HCT116 (cell line): Measurements from ENCODE around the gene PAIP1. TPM values are rescaled to one million over a fixed set of nuclear protein-coding genes. Genes with fewer than 3 reads are reported as not detected.

Experiments
- ATAC-seq: fragments of 200-7000 bp; cut with Tn5 transposase; 2 replicates; pipeline ENCODE4 v1.9.1; 2020; ENCODE audit warnings: mild to moderate bottlenecking, moderate library complexity
- BruUV-seq: library from RNA; stranded (reverse); fragments of 400-500 nt; replicated peaks from 2 replicates; lab custom pipeline; 2021; lab: Mats Ljungman, UMichigan
- CTCF ChIA-PET: fragments of 300-600 bp; sonication (Branson Sonifier 250); formaldehyde crosslinking; loops from one replicate; lab custom pipeline; 2021; ENCODE audit warnings: antibody characterized with exemption; lab: Charles Lee
- POLR2A ChIA-PET: fragments of 300-600, 350-600 bp; sonication (Branson Sonifier 250); formaldehyde crosslinking; loops from one replicate; lab custom pipeline; 2021; ENCODE audit warnings: antibody characterized with exemption; lab: Charles Lee
- RAD21 ChIA-PET, 2 experiments: fragments of 300-600 bp; sonication (Branson Sonifier 250); formaldehyde crosslinking; loops; one replicate each; lab custom pipeline; 2023; ENCODE audit warnings: low total read pairs in 2 of 2; ENCODE audit not compliant: uncharacterized antibody in 2 of 2, unreplicated experiment in 2 of 2, low non-redundant PET in 1 of 2; lab: Charles Lee
- DNase-seq: peaks from one replicate; pipeline ENCODE4 v3.0.0-alpha.2; 2010; ENCODE audit warnings: low read depth, low spot score
- H2AFZ ChIP-seq: fragments of 200-600 bp; shearing (Covaris generic), sonication (generic); 2 replicates; pipeline ENCODE4 v1.6.1; 2017; ENCODE audit warnings: low read depth, mixed run types, mixed read lengths, antibody characterized with exemption, low read length; ENCODE audit not compliant: poor library complexity, severe bottlenecking
- H3K27ac ChIP-seq: 2 replicates; pipeline ENCODE4 v1.5.1; 2012; ENCODE audit warnings: low read depth, low read length
- H3K27me3 ChIP-seq: fragments of 200-600 bp; sonication (generic); 2 replicates; pipeline ENCODE4 v1.6.1; 2016; ENCODE audit warnings: mixed run types, low read length, mixed read lengths; ENCODE audit not compliant: insufficient read depth
- H3K36me3 ChIP-seq, 2 experiments: fragments of 200-500 bp in 1 of 2; fragments of 200-600 bp in 1 of 2; sonication (Bioruptor generic) in 1 of 2; sonication (generic) in 1 of 2; 2 replicates each; pipeline versions ENCODE4 v1.5.1 to v1.6.1; 2014 to 2016; ENCODE audit warnings: low read length in 2 of 2, inconsistent platforms in 1 of 2, mixed read lengths in 1 of 2, mixed run types in 1 of 2; ENCODE audit not compliant: insufficient read depth in 2 of 2, control insufficient read depth in 1 of 2
- H3K4me1 ChIP-seq, 2 experiments: fragments of 200-600 bp in 1 of 2; sonication (generic) in 1 of 2; 2 replicates each; pipeline versions ENCODE4 v1.5.1 to v1.6.1; 2012 to 2017; ENCODE audit warnings: low read length in 2 of 2, inconsistent platforms in 1 of 2, mild to moderate bottlenecking in 1 of 2, mixed read lengths in 1 of 2, mixed run types in 1 of 2, moderate library complexity in 1 of 2; ENCODE audit not compliant: insufficient read depth in 2 of 2, control insufficient read depth in 1 of 2
- H3K4me2 ChIP-seq: fragments of 200-600 bp; sonication (generic); 2 replicates; pipeline ENCODE4 v1.6.1; 2017; ENCODE audit warnings: mixed run types, low read length, mixed read lengths
- H3K4me3 ChIP-seq, 2 experiments: fragments of 200-600 bp in 1 of 2; sonication (generic) in 1 of 2; replicated peaks in 1 of 2; 2 replicates each; pipeline ENCODE4 v1.5.1; 2011 to 2016; ENCODE audit warnings: low read length in 2 of 2, control low read depth in 1 of 2, low read depth in 1 of 2, mild to moderate bottlenecking in 1 of 2, mixed read lengths in 1 of 2, mixed run types in 1 of 2
- H3K79me2 ChIP-seq: fragments of 200-600 bp; sonication (generic); 2 replicates; pipeline ENCODE4 v1.6.1; 2017; ENCODE audit warnings: mild to moderate bottlenecking, mixed run types, low read length, moderate library complexity, mixed read lengths; ENCODE audit not compliant: insufficient read depth
- H3K9ac ChIP-seq: fragments of 200-600 bp; sonication (generic); 2 replicates; pipeline ENCODE4 v1.6.1; 2016; ENCODE audit warnings: low read length, mixed read lengths
- H3K9me2 ChIP-seq: fragments of 200-600 bp; sonication (generic), shearing (Covaris generic); 2 replicates; pipeline ENCODE4 v1.6.1; 2017; ENCODE audit warnings: mixed run types, mild to moderate bottlenecking, moderate library complexity; ENCODE audit not compliant: insufficient read depth
- H3K9me3 ChIP-seq, 2 experiments: fragments of 200-500 bp in 1 of 2; fragments of 200-600 bp in 1 of 2; sonication (Bioruptor generic) in 1 of 2; sonication (generic) in 1 of 2; 2 replicates each; pipeline ENCODE4 v1.6.1; 2014 to 2017; ENCODE audit warnings: low read length in 2 of 2, mixed read lengths in 2 of 2, inconsistent platforms in 1 of 2, low read depth in 1 of 2, mild to moderate bottlenecking in 1 of 2, mixed run types in 1 of 2, moderate library complexity in 1 of 2; ENCODE audit not compliant: control insufficient read depth in 1 of 2, insufficient read depth in 1 of 2
- H4K20me1 ChIP-seq: fragments of 200-600 bp; sonication (generic), shearing (Covaris generic); 2 replicates; pipeline ENCODE4 v1.6.1; 2017; ENCODE audit warnings: mixed run types, mild to moderate bottlenecking, moderate library complexity; ENCODE audit not compliant: insufficient read depth
- ATF3 ChIP-seq: IDR thresholded peaks from 2 replicates; pipeline ENCODE4 v1.6.1; 2012
- CBX3 ChIP-seq: IDR thresholded peaks from 2 replicates; pipeline ENCODE4 v1.6.1; 2012; ENCODE audit warnings: low read depth
- ELF1 ChIP-seq: IDR thresholded peaks from 2 replicates; pipeline ENCODE4 v1.6.1; 2012; ENCODE audit warnings: low read depth, borderline replicate concordance
- EZH2 ChIP-seq: fragments of 200-600 bp; sonication (generic); IDR thresholded peaks from 2 replicates; pipeline ENCODE4 v1.6.1; 2017; ENCODE audit warnings: antibody characterized with exemption, mixed run types
- EZH2phosphoT487 ChIP-seq: fragments of 200-600 bp; IDR thresholded peaks from 2 replicates; pipeline ENCODE4 v1.6.1; 2018; ENCODE audit warnings: antibody characterized with exemption, borderline replicate concordance
- JUND ChIP-seq: IDR thresholded peaks from 2 replicates; pipeline ENCODE4 v1.6.1; 2012
- MAX ChIP-seq: IDR thresholded peaks from 2 replicates; pipeline ENCODE4 v1.6.1; 2012
- POLR2A ChIP-seq: IDR thresholded peaks from 2 replicates; pipeline ENCODE4 v1.7.0; 2011; ENCODE audit warnings: borderline replicate concordance; ENCODE audit not compliant: insufficient read depth, insufficient read length; ENCODE audit errors: extremely low read depth
- RAD21 ChIP-seq: IDR thresholded peaks from 2 replicates; pipeline ENCODE4 v1.6.1; 2012; ENCODE audit warnings: low read depth, mild to moderate bottlenecking
- SIN3A ChIP-seq: IDR thresholded peaks from 2 replicates; pipeline ENCODE4 v1.6.1; 2012; ENCODE audit warnings: low read depth
- SP1 ChIP-seq: IDR thresholded peaks from 2 replicates; pipeline ENCODE4 v1.6.1; 2012; ENCODE audit warnings: low read depth
- TCF7L2 ChIP-seq: IDR thresholded peaks from 2 replicates; pipeline ENCODE4 v1.7.0; 2011; ENCODE audit warnings: borderline replicate concordance, inconsistent platforms; ENCODE audit not compliant: insufficient read depth, insufficient read length; ENCODE audit errors: extremely low read depth
- YY1 ChIP-seq: IDR thresholded peaks from 2 replicates; pipeline ENCODE4 v1.6.1; 2011; ENCODE audit warnings: low read length, low read depth, moderate library complexity, mild to moderate bottlenecking; ENCODE audit not compliant: insufficient replicate concordance; ENCODE audit errors: extremely low read depth
- ZFX ChIP-seq: fragments of 450-650 bp; IDR thresholded peaks from 2 replicates; pipeline ENCODE4 v1.6.1; 2017
- ZNF274 ChIP-seq: fragments of 200-500 bp; sonication (Bioruptor generic); IDR thresholded peaks from 2 replicates; pipeline ENCODE4 v1.6.1; 2014; ENCODE audit warnings: mild to moderate bottlenecking, low read depth, low read length, inconsistent platforms
- intact Hi-C: fragments of 100-400 bp; cut with micrococcal nuclease; formaldehyde crosslinking; loops from 2 replicates; pipeline ENCODE4 v1.10.0; 2022
- total RNA-seq: library from RNA; stranded (reverse); gene quantifications from one replicate; pipeline ENCODE4 v1.2.1, GENCODE V29; 2021; ENCODE audit not compliant: unreplicated experiment

PAIP1 gene
- total RNA-seq, 1 experiment from 2014 or later: 83.8 TPM

DNA sequence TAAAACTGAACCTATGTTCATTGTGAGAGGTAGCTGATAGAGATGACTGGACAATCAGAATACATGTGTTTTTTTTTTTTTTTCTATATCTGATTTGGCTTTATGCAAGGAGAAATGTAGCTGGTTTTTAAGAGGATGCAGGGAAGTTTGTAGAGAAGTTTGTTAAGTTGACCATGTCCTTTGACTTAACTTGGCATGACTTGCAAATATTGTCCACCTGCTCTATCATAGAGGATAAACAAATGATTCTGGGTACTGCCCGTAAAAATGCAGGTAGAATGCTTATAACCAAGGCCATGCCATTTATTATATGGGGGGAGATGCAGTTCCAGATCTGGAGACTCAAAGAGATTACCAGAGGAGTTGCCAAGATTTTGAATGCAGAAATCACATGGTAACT lies 32.4 kb upstream of the PAIP1 start:
- no peak for TF ChIP-seq MAX
- TF ChIP-seq EZH2phosphoT487: no peak
- TF ChIP-seq RAD21: no peak
- no peak for TF ChIP-seq CBX3
- no peak for TF ChIP-seq JUND
- no peak for TF ChIP-seq ELF1
- no peak for TF ChIP-seq ZNF274
- no peak for TF ChIP-seq POLR2A
- no peak for TF ChIP-seq SP1
- no peak for TF ChIP-seq YY1
- no peak for TF ChIP-seq TCF7L2
- TF ChIP-seq ATF3: no peak
- TF ChIP-seq SIN3A: no peak
- no peak for TF ChIP-seq EZH2
- no peak for TF ChIP-seq ZFX
- ChIA-PET RAD21 (no interaction called here), POLR2A (no interaction called here), CTCF (no interaction called here)
- no peaks in the 10 kb centered on the region for H4K20me1 ChIP-seq
- H3K79me2 ChIP-seq: no peaks in the 10 kb centered on the region
- no peaks in the 10 kb centered on the region for H3K9me2 ChIP-seq
- intact Hi-C loops: no loop called here
- H3K4me2 ChIP-seq: no peak overlapping the region
- DNase-seq (no peak), ATAC-seq (no peak)
- no peaks in the 10 kb centered on the region for H3K4me1 ChIP-seq
- H3K36me3 ChIP-seq: no peaks in the 10 kb centered on the region
- no peak overlapping the region for H3K9ac ChIP-seq
- H3K27ac ChIP-seq: no peak overlapping the region
- H2AFZ ChIP-seq: no peak overlapping the region
- H3K27me3 ChIP-seq: no peaks in the 10 kb centered on the region
- no TSS peak for BruUV-seq
- H3K4me3 ChIP-seq: no peak overlapping the region
- H3K9me3 ChIP-seq: no peaks in the 10 kb centered on the region
